H1 (cell line): ENCODE measurements around the gene CEP152. TPM values are rescaled to one million over a fixed set of nuclear protein-coding genes. Genes with fewer than 3 reads are reported as not detected.

Experiments
- CHD7 ChIP-seq: fragments of 300-600 bp; sonication (generic); IDR thresholded peaks from 2 replicates; pipeline ENCODE4 v1.7.1; 2012; ENCODE audit warnings: low read length, moderate library complexity, mild to moderate bottlenecking, inconsistent platforms; ENCODE audit not compliant: insufficient replicate concordance
- CTBP2 ChIP-seq: IDR thresholded peaks from 2 replicates; pipeline ENCODE4 v1.7.0; 2011; ENCODE audit warnings: borderline replicate concordance, mild to moderate bottlenecking, moderate library complexity, mixed read lengths, low read length; ENCODE audit not compliant: insufficient read depth, insufficient read length
- SIN3A ChIP-seq, 2 experiments: IDR thresholded peaks in 1 of 2; conservative IDR thresholded peaks in 1 of 2; 2 replicates each; pipeline ENCODE4 v1.6.1; 2011 to 2012; ENCODE audit warnings: low read length in 2 of 2, improper control_type of control experiment in 1 of 2, low read depth in 1 of 2, mild to moderate bottlenecking in 1 of 2
- polyA plus RNA-seq, 7 experiments: library from polyadenylated mRNA; depleted of rRNA in 3 of 7; stranded (reverse) in 5 of 7; unstranded in 2 of 7; fragments of >200 nt in 5 of 7; fragments of 200-250 nt in 2 of 7; gene quantifications; 1 replicate in 5 of 7; 2 replicates in 1 of 7; 4 replicates in 1 of 7; pipeline versions ENCODE4 v1.2.1 to v1.2.3, GENCODE V29; 2011 to 2013; ENCODE audit warnings: missing spikeins in 2 of 7, mixed read lengths in 2 of 7
- total RNA-seq: library from RNA; stranded (reverse); fragmentation: NEBNext Ultra II Directional; extraction: Animal tissue kit (Norgen Biotek cat#: 25700); gene quantifications from 2 replicates; pipeline ENCODE4 v1.2.1, GENCODE V29; 2021

Gene CEP152
- total and polyA plus RNA-seq, 2 of the 8 experiments (the other 6 are each of a cell fraction or from before 2014, with no cell fraction given), result 1.4 to 16.2 TPM

GRCh38 chr15:48712546-48712945 lies 98.3 kb downstream of the CEP152 start (continued):
- TF ChIP-seq CHD7 (no peak), SIN3A (conservative IDR thresholded peaks at IDR 0.05 in 1 of 2, IDR thresholded peaks at IDR 0.05 in 1 of 2; ENCODE audit: low read depth in 1 of 2, low read length in 2 of 2) (no peak), CTBP2 (no peak)
